ENCODE measurements around the gene UTY. TPM values are rescaled to one million over a fixed set of nuclear protein-coding genes. Genes with fewer than 3 reads are reported as not detected.
A peak's percentile ranks its signal among the peaks of the same experiment; 100 is the strongest.
"Not testable (repeated sequence)": the region's sequence is repeated elsewhere in the genome, so short reads cannot be mapped to it uniquely, and the experiment has no call there.

Gene UTY
- total RNA-seq, 1 experiment from 2014 or later, result 21.2 TPM

DNA sequence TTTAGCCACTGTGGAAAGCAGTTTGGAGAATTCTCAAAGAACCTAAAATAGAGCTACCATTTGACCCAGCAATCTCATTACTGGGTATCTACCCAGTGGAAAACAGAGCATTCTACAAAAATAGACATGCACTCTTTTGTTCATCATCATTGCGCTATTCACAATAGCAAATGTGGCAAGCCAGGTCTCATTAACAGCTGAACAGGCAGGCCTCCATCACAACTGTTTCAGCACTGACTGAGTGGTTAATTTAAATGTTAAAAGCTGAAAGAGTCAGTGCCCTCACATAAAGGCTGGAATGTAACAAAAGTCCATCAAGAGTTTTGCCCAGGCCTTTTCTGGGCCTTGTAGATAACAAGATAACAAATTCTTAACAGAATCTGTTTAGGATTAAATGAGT, 166.9 kb downstream of the UTY start:
- DNase-seq (ENCODE audit: extremely low read depth, low read depth), result no peak

DNA sequence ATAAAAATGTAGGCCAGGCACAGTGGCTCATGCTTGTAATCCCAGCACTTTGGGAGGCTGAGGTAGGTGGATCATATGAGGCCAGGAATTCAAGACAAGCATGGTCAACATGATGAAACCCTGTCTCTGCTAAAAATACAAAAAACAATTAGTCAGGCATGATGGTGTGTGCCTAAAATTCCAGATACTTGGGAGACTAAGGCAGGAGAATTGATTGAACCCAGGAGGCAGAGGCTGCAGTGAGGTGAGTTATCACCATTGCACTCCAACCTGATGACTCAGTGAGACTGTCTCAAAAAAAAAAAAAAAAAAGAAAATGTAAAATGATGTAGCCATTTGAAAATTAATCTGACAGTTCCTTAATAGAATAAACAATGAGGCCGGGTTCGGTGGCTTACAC, 171.9 kb downstream of the UTY start:
- no peak for DNase-seq (ENCODE audit: extremely low read depth, low read depth)

DNA sequence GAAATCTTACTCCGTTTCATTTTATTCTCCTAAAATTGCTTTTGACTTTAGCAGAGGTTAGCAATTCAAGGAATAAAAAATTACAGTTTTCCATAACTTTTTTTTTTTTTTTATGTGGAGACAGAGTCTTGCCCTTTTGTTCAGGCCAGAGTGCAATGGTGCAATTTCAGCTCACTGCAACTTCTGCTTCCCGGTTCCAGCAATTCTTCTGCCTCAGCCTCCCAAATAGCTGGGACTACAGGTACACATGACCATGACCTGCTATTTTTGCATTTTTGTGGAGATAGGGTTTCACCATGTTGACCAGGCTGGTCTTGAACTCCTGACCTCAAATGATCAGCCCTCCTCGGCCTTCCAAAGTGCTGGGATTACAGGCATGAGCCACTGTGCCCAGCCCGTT, 179.0 kb downstream of the UTY start:
- no peak for DNase-seq (ENCODE audit: extremely low read depth, low read depth)

DNA sequence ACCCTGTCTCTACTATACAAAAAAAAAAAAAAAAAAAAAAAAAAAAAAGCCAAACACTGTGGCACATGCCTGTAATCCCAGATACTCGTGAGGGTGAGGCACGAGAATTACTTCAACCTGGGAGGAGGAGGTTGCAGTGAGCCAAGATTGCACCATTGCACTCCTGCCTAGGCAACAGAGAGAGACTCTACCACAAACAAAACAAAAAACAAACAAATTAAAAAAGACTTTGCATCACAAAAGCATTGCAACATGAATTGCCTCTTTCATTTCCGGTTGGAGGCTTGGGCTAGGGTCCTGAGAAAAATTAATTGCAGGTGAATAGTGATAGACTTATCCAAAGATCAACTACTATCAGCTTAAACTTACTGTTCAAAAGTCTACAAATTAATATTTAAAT, 180.4 kb downstream of the UTY start:
- DNase-seq (ENCODE audit: extremely low read depth, low read depth), result no peak

- DNase-seq (ENCODE audit: extremely low read depth, low read depth), result no peak
Observed at GRCh38 chrY:13296176-13296890, 183.5 kb downstream of the UTY start.

DNA sequence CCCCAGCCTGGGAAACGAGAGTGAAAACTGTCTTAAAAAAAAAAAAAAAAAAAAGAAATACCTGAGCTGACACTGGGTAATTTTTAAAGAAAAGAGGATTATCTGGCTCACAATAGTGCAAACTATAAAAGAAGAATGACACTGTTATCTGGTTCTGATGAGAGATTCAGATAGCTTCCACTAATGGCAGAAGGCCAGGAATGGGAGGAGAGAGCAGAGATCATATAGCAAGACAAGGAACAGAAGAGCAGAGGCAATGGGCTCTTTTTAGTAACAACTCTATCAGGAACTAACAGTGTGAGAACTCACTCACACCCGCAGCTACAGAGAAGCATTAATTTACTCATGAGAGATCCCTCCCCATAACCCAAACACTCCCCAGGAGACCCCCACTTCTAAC, 184.8 kb downstream of the UTY start:
- no peak for DNase-seq (ENCODE audit: extremely low read depth, low read depth)

- no peak for DNase-seq (ENCODE audit: extremely low read depth, low read depth)
Observed at GRCh38 chrY:13291199-13291598, 188.6 kb downstream of the UTY start.

GRCh38 chrY:13282151-13283054, 197.4 kb downstream of the UTY start:
- not testable (repeated sequence) for DNase-seq (ENCODE audit: extremely low read depth, low read depth)

- DNase-seq (ENCODE audit: extremely low read depth, low read depth), result no peak
Observed at GRCh38 chrY:13279561-13279960, 200.3 kb downstream of the UTY start.

- no peak for DNase-seq (ENCODE audit: extremely low read depth, low read depth)
Observed at GRCh38 chrY:13271706-13272105, 208.1 kb downstream of the UTY start.

DNA sequence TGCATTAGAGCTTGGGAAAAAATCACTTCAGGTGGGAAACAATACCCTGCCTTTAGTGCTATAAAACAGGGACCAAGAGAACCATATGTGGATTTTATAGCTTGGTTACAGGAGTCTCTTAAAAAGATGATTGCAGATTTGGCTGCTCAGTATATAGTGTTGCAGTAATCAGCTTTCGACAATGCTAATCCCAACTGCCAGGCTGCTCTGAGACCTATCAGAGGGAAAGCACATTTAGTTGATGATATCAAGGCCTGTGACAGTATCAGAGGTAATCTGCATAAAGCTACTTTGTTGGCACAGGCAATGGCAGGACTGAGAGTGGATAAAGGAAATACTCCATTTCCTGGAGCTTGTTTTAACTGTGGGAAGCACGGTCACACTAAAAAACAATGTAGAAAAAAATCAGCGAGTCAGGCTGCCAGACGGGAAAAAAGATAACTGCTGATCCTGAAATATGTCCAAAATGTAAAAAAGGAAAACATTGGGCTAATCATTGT, 225.8 kb downstream of the UTY start:
- not testable (repeated sequence) for DNase-seq (ENCODE audit: extremely low read depth, low read depth)

GRCh38 chrY:13250421-13250820, 229.4 kb downstream of the UTY start:
- no peak for DNase-seq (ENCODE audit: extremely low read depth, low read depth)

GRCh38 chrY:13243716-13244115, 236.1 kb downstream of the UTY start:
- DNase-seq (ENCODE audit: extremely low read depth, low read depth), result no peak

GRCh38 chrY:13233901-13234300, 245.9 kb downstream of the UTY start:
- DNase-seq (ENCODE audit: extremely low read depth, low read depth), result no peak

GRCh38 chrY:13233118-13233517, 246.7 kb downstream of the UTY start:
- no peak for DNase-seq (ENCODE audit: extremely low read depth, low read depth)

GRCh38 chrY:13227354-13227953, 252.4 kb downstream of the UTY start:
- DNase-seq (ENCODE audit: extremely low read depth, low read depth), result peak; percentile 14

GRCh38 chrY:13210961-13211646, 268.7 kb downstream of the UTY start:
- no peak for DNase-seq (ENCODE audit: extremely low read depth, low read depth)

GRCh38 chrY:13205214-13205613, 274.6 kb downstream of the UTY start:
- DNase-seq (ENCODE audit: extremely low read depth, low read depth), result no peak
